ENCODE measurements around the gene SLC2A10.

Gene SLC2A10

DNA sequence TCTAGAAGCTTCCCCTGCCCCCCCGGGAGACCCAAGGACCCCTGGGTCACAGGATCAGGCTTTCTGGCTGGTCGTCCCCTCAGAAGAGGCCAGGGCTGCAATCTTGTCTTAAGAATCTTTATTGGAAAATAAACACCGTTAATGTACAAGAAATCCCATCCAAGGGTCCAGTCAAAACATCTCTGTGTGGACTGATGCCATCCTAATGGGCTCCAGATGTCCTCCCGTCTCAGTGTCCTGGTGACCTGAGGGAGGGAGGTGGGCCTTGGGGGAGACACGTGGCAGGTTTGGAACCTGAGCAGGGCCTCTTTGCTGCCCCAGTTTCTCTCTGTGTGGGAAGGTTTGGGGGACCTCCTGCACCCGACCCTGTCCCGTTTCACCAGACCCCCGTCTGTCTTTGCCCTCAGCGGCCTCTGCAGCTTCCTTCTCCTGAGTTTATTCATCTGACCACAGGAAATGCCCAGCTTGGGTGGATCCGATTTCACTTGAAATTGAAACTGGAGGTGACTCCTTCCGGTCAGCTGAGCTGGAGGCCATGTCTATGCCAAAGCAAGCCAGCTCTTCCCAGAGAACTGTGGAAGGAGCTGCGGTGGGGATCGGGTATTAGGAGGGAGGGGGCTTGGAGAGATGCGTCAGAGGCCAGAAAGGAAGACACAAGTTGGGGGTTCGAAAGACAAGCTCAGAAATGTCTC lies 75.1 kb downstream of the SLC2A10 start:
- DNase-seq (ENCODE audit: extremely low read depth, low read depth) = peak; percentile 40
- no peak overlapping the region for H3K4me3 ChIP-seq (replicated peaks; ENCODE audit: low read depth, low read length)

More for the DNA sequence above, 75.1 kb downstream of the SLC2A10 start:
- TF ChIP-seq, protein P1, sequence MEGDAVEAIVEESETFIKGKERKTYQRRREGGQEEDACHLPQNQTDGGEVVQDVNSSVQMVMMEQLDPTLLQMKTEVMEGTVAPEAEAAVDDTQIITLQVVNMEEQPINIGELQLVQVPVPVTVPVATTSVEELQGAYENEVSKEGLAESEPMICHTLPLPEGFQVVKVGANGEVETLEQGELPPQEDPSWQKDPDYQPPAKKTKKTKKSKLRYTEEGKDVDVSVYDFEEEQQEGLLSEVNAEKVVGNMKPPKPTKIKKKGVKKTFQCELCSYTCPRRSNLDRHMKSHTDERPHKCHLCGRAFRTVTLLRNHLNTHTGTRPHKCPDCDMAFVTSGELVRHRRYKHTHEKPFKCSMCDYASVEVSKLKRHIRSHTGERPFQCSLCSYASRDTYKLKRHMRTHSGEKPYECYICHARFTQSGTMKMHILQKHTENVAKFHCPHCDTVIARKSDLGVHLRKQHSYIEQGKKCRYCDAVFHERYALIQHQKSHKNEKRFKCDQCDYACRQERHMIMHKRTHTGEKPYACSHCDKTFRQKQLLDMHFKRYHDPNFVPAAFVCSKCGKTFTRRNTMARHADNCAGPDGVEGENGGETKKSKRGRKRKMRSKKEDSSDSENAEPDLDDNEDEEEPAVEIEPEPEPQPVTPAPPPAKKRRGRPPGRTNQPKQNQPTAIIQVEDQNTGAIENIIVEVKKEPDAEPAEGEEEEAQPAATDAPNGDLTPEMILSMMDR (IDR thresholded peaks at IDR 0.05; ENCODE audit: low read depth, low read length, missing control alignments) = no peak
